Superior temporal gyrus (tissue), 1 donor: ENCODE data around the gene KRT86.
A peak's percentile ranks its signal among the peaks of the same experiment; 100 is the strongest.
"Not testable (repeated sequence)": the region's sequence is repeated elsewhere in the genome, so short reads cannot be mapped to it uniquely, and the experiment has no call there.

Source experiments
- DNase-seq: peaks from one replicate; pipeline ENCODE4 v3.0.0-alpha.2; 2016; ENCODE audit errors: extremely low spot score

KRT86 gene

GRCh38 chr12:52267699-52268098 lies 6.7 kb upstream of the KRT86 start:
- DNase-seq = peak; percentile 24

DNA sequence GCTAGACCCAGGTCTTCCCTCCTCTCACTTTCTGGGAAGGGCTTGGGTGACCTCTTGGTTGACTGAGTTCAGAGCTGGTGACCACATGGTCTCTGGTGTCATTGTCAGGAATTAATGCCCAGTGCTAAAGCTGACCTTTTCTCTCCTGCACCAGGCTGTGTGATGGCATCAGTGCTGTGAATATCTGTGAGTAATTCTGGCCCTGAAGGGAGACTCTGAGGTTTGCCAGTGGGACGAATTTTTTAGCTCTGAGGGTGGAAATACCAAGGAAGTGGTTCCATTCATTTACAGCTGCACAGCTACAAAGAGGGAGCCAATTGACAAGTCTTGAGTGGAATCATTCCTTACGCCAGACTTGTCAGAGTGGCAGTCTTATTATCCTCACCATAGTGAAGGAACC lies 6.2 kb upstream of the KRT86 start:
- DNase-seq = no peak

GRCh38 chr12:52270541-52271070 lies 3.8 kb upstream of the KRT86 start:
- no peak for DNase-seq

DNA sequence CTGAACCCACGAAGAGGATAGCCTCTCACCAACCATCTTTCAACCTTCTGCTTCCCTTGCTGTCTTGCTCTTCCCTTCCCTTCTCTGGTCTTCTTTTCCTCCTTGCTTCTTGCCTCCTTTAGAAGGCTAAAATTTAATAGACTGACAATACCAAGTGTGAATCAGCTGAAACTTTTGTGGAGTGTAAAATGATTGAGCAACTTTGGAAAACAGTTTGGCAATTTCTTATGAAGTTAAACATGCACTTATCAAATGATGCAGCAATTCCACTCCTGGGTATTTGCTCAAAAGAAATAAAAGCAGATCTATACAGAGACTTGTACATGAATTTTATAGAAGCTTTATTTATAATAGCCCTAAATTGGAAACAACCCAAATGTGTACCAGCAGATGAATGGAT lies 3.3 kb upstream of the KRT86 start:
- DNase-seq = no peak

GRCh38 chr12:52275686-52276085 lies 1.2 kb downstream of the KRT86 start:
- DNase-seq = no peak

DNA sequence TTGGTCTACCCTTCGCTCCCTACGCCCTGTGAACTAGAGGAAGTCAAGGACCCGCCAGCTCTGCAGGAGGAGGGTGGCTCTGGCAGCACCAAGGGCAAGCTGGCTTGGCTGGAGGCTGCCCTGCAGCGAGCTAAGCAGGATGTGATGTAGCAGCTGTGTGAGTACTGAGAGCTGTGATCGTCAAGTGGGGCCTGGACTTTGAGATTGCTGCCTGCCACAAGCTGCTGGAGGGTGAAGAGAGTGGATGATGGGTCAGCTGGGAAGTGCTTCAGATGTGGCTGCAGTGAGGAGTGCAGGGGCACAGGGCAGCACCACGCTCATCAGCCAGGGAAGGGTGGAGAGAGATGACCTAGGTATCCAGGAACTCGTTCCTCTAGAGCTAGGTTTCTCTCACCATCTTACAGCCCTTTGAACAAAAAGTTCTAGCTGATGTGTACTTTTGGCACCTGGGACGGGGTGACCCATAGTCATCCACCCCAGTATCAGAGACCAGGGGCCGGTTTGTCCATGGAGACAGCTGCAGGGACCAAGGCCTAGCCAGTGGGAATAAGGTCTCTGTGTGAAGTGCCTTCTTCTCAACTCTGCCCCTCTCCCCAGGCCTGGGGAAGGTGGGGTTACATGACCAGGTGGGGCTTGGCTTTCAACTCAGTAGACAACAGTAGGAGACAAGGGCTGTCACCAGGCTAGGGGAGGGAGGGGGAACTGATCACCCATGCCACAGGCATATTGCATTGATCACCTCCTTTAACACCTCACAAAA lies 3.2 kb downstream of the KRT86 start:
- no peak for DNase-seq

- peak; percentile 80 for DNase-seq
These were observed 4.4 kb downstream of the KRT86 start for GRCh38 chr12:52278575-52279421.

DNA sequence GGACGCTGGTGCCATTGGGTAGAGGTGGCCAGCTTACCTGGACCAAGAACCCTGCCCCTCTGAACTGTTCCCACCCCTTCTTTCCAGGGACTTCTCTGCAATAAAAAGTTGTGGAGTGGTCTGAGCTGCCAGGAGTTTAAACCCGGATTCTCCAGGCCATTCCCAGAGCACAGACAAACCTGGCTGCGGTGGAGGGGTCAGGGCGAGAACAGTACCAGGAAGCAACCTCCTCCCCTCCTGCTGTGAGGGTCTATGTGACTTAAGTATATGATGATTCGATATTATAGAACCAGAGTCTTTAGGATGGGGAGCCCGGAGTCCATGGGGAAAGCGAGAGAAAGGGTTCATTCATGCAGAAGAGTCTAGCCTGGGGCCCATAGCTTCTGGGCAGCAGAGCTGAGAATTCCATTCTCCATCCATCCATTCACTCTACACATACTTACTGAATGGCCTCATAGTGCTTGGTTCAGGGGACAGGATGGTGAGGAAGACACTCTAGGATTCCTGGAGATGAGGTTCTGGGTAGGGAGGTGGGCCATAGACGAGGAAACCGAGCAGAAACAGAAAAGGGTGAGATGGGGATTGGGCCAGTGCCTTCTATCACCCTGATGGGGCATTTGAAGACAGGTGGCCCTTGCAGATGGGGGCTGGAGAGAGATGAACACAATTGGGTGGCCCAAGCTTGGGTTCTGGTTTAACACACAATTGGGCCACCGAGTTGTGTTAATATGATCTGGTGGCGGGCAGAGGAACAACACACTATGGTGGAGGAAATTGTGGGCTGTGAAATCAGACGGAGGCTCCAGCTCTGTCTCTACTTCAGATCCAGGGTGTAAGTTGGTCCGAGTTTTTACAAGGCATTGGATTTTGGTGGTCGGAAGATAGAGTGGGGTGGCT lies 5.2 kb downstream of the KRT86 start:
- DNase-seq = no peak

GRCh38 chr12:52280319-52280795 lies 5.9 kb downstream of the KRT86 start:
- no peak for DNase-seq

DNA sequence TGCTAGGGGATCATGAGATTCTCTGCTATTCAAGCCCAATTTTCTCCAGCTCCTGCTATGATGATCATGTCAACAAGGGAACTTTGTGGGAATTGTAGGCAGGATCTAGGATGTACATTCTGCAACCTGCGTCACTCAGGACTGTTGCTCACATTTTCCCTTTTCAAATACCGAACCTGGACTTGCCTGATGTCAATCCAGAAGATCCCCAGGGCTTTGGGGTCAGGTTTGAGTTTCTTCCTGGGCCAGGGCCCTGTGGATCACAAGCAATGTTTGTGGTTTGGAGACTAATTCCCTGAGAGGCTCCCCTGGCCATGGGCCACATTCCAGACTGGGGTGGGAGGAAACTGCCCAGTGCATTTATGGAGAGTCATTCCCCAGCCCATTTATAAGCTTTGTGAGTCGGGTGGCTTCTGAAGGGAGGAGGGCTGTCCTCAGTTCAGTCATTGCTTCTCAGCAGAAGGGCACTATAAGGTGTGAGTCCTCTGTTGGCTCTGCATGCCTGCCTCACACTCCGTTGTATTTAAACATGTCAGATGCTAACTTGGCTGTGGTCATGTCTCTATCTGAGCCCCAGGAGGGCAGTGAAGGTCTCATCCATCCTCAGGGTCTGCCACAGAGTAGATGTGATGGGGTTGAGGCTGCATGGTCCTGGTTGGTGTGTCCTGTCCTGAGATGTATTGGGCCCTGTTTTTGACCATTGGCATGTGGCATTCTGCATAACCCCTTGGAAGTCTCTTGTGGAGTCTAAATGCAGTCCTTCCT lies 6.5 kb downstream of the KRT86 start:
- DNase-seq = no peak

DNA sequence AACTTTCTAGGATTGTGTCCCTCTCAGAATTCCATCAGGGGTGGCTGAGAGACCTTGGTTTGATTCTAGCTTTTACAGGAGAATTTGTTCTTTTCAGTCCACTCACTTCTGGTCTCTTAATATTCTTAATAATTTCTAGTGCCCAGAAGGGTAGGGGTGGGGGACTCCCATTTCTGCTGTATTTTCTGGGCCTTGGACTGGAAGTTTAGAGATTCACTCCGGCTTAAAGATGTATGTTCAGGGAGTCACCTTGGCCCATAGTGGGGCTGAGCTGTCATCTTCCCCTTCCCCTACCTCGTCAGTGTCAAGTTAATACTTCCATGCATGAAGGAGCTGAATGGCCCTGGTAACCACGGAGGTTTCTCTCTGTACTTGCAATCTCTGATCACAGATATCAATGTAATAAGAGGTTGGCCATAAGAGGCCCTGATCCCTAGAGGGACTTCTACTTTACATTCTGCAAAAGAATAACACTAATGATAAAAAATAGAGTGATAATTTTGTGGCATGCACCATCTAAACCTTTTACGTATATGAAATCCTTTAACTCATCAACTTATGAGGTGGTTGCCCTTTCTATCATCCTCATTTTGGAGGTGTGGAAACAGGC lies 10.2 kb downstream of the KRT86 start:
- DNase-seq = no peak

GRCh38 chr12:52285172-52285745 lies 10.8 kb downstream of the KRT86 start:
- DNase-seq = no peak

DNA sequence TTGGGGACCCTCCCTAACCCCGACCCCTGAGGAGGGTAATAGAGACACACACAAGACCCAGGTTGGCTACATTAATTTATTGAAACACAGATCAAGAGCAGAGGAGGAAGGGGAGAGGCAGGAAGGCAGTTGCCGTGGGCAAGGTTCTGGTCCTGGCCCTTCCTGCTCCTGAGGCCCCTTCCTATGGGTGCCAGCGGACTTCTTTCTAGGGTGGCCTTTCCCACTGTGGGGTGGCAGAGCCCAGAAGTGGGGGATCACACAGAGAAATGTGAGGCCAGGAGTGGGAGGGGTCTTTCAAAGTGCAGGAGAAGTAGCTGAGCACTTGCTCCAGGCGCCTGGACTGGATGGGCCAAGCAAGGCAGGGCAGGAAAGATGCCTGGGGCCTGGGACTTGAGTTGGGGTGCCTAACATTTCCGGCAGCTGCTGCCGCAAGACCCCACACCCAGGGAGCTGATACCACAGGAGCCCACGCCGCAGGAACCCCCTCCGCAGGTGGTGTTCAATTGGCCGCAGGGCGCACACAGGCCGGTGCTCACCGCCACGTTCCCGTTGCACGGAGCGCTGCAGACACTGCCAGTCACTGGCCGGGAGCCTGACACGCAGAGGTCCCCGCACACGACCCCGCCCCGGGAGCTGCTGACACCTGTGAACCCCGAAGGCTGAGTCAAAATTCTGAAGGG lies 11.5 kb downstream of the KRT86 start:
- DNase-seq = no peak

DNA sequence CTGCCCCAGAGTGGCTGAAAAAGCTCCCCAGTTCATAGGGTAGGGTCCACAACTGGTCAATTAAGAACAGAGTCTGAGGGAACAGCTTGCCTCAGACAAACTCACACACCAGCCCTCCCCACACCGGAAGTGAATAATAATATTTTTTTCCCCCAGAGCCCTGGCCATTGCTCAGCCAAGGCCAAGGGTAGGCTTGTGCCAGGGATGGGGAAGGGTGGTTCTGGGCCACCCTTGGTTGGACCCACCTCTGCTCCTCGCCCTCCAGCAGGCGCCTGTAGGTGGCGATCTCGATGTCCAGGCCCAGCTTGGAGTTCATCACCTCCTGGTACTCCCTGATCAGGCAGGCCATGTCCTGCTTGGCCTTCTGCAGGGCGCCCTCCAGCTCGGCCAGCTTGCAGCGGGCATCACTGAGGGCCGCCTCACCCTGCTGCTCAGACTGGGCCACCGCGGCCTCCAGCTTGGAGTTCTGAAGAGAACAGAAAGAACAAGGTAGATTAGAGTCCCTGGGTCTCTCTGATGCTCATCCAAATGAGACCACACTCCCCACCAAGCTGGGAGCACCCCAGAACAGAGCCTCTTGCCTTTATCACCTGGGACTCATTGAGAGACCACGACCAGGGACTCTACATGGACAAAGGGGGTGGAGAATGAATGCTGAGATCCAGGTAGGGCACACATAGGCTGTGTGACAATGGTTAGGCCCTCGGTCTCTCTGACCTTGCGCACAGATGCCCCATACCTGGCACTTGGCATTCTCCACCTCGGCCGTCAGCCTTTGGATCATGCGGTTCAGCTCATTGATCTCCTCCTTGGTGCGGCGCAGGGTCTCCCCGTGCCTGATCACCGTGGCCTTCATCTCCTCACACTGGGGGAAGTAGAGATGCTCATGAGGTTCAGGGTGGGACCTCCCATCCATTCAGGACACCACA lies 12.7 kb downstream of the KRT86 start:
- not testable (repeated sequence) for DNase-seq

GRCh38 chr12:52287816-52288805 lies 13.7 kb downstream of the KRT86 start:
- DNase-seq = not testable (repeated sequence)

DNA sequence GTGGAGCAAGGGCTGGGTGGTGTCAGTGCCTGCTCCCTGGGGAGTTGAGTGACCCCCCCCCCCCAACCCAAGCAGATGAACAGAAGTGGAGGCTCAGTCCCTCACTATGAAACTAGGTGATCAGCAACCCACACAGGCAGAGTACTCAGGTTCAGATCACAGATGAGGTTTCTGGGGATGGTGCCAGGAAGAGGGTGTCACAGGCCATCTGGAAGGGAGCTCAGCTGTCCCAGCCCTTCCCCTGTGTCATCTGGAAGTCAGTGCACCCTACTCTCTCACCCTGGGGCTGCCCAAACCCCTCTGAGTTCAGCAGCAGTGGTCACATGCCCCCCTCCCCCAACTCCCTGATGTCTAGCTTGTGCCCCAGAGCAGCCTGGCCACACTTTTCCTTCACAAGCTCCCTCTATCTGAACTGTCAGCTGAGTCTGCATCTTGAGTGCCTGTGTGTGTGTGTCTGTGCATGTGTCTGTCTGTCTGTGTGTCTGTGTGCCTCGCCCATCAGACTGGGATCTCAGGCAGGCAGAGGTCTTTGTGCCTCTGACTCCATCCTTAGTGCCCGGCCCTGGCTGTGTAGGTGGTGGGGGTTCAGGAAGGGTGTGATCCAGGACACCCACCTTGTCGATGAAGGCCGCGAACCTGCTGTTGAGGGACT lies 16.2 kb downstream of the KRT86 start:
- DNase-seq = not testable (repeated sequence)
